Measurements from ENCODE around the gene TRIP13. TPM values are rescaled to one million over a fixed set of nuclear protein-coding genes. Genes with fewer than 3 reads are reported as not detected.
"Not testable (repeated sequence)": the region's sequence is repeated elsewhere in the genome, so short reads cannot be mapped to it uniquely, and the experiment has no call there.

Gene TRIP13
- total RNA-seq, 1 donor from 2014 or later, result 0.89 TPM

GRCh38 chr5:911601-912000, 18.9 kb downstream of the TRIP13 start:
- peak; percentile 37 for DNase-seq (ENCODE audit: low spot score)
- intact Hi-C loops (cut with DNase I), result no loop called here

GRCh38 chr5:912280-913091, 19.8 kb downstream of the TRIP13 start:
- intact Hi-C loops (cut with DNase I), result no loop called here
- ATAC-seq, result no peak
- peak; percentile 51 for DNase-seq (ENCODE audit: low spot score)

More at GRCh38 chr5:911601-912000, 18.9 kb downstream of the TRIP13 start:
- no peak for ATAC-seq

GRCh38 chr5:914174-914573, 21.5 kb downstream of the TRIP13 start:
- intact Hi-C loops (cut with DNase I), result no loop called here
- ATAC-seq, result no peak
- DNase-seq (ENCODE audit: low spot score), result peak; percentile 25

- intact Hi-C loops (cut with DNase I), result no loop called here
- DNase-seq (ENCODE audit: low spot score), result peak; percentile 25
- no peak for ATAC-seq
Measured at GRCh38 chr5:914612-915011, 21.9 kb downstream of the TRIP13 start.

- intact Hi-C loops (cut with DNase I); ATAC-seq: not testable (repeated sequence)
- peak; percentile 22 for DNase-seq (ENCODE audit: low spot score)
Measured at GRCh38 chr5:915346-915745, 22.7 kb downstream of the TRIP13 start.

- DNase-seq (ENCODE audit: low spot score) (peak; percentile 44), ATAC-seq (peak; percentile 10)
Measured at GRCh38 chr5:915946-916345, 23.3 kb downstream of the TRIP13 start.

GRCh38 chr5:916441-917293, 24.0 kb downstream of the TRIP13 start:
- DNase-seq (ENCODE audit: low spot score) (peak; percentile 35), ATAC-seq (peak; percentile 26)
- intact Hi-C loops (cut with DNase I), result no loop called here

More at GRCh38 chr5:915946-916345, 23.3 kb downstream of the TRIP13 start:
- intact Hi-C loops (cut with DNase I), result no loop called here

GRCh38 chr5:918717-919116, 26.0 kb downstream of the TRIP13 start:
- intact Hi-C loops (cut with DNase I); ATAC-seq; DNase-seq (ENCODE audit: low spot score): not testable (repeated sequence)

- ATAC-seq (no peak), DNase-seq (ENCODE audit: low spot score) (no peak)
- intact Hi-C loops (cut with DNase I), result no loop called here
Measured at GRCh38 chr5:919356-920000, 26.8 kb downstream of the TRIP13 start.

- DNase-seq (ENCODE audit: low spot score), result no peak
- intact Hi-C loops (cut with DNase I), result loop anchor here (10.0 kb wide), 1 partner anchor 224 kb away; no protein-coding TSS in a partner anchor
- no peak for ATAC-seq
Measured at GRCh38 chr5:920321-920720, 27.6 kb downstream of the TRIP13 start.

GRCh38 chr5:921456-922435, 29.1 kb downstream of the TRIP13 start:
- DNase-seq (ENCODE audit: low spot score) (no peak), ATAC-seq (no peak)
- intact Hi-C loops (cut with DNase I), result loop anchor here (10.0 kb wide), 1 partner anchor 223 kb away; no protein-coding TSS in a partner anchor

- ATAC-seq (no peak), DNase-seq (ENCODE audit: low spot score) (peak; percentile 52)
- intact Hi-C loops (cut with DNase I), result loop anchor here (10.0 kb wide), 1 partner anchor 222 kb away; no protein-coding TSS in a partner anchor
Measured at GRCh38 chr5:922436-923280, 30.0 kb downstream of the TRIP13 start.

- ATAC-seq, result peak; percentile 95
- intact Hi-C loops (cut with DNase I), result loop anchor here (10.0 kb wide), 1 partner anchor 221 kb away; no protein-coding TSS in a partner anchor
- DNase-seq (ENCODE audit: low spot score), result peak; percentile 90
Measured at GRCh38 chr5:923281-923873, 30.7 kb downstream of the TRIP13 start.

- DNase-seq (ENCODE audit: low spot score) (peak; percentile 38), ATAC-seq (peak; percentile 62)
- intact Hi-C loops (cut with DNase I), result loop anchor here (10.0 kb wide), 1 partner anchor 218 kb away; no protein-coding TSS in a partner anchor
Measured at GRCh38 chr5:926417-927171, 33.9 kb downstream of the TRIP13 start.

- ATAC-seq (no peak), DNase-seq (ENCODE audit: low spot score) (peak; percentile 55)
- intact Hi-C loops (cut with DNase I), result loop anchor here (10.0 kb wide), 1 partner anchor 217 kb away; no protein-coding TSS in a partner anchor
Measured at GRCh38 chr5:927172-928015, 34.7 kb downstream of the TRIP13 start.

Data from sciatic nerve (tissue), 2 donors.